HEK293 (cell line): ENCODE measurements around the gene MFGE8.

Experiments
- CTCF ChIA-PET: fragments of 350-600 bp; formaldehyde crosslinking; extraction: SDS; loops from one replicate; lab custom pipeline; 2021; ENCODE audit warnings: antibody characterized with exemption; lab: Yijun Ruan, JAX
- POLR2A ChIA-PET: fragments of 300-600 bp; formaldehyde crosslinking; extraction: SDS; loops from one replicate; lab custom pipeline; 2020; ENCODE audit warnings: antibody characterized with exemption, inconsistent platforms; lab: Yijun Ruan, JAX
- H3K27ac ChIP-seq: fragments of 200-500 bp; sonication (Bioruptor generic); 2 replicates; pipeline ENCODE4 v1.5.1; 2014; ENCODE audit warnings: low read depth, low read length, control low read depth, inconsistent platforms; ENCODE audit errors: extremely low read depth
- H3K36me3 ChIP-seq, 2 experiments: fragments of 200-500 bp in 1 of 2; sonication (Bioruptor generic) in 1 of 2; 1 replicate in 1 of 2; 2 replicates in 1 of 2; pipeline ENCODE4 v1.5.1; 2014 to 2017; ENCODE audit warnings: inconsistent platforms in 2 of 2, low read length in 2 of 2; ENCODE audit not compliant: control insufficient read depth in 2 of 2, insufficient read depth in 1 of 2
- H3K4me1 ChIP-seq: fragments of 200-500 bp; sonication (Bioruptor generic); 2 replicates; pipeline ENCODE4 v1.5.1; 2014; ENCODE audit warnings: mild to moderate bottlenecking, low read length, inconsistent platforms; ENCODE audit not compliant: control insufficient read depth, insufficient read depth
- H3K4me3 ChIP-seq: 2 replicates; pipeline ENCODE4 v1.5.1; 2011; ENCODE audit warnings: low read depth, mild to moderate bottlenecking, control low read depth, low read length, moderate library complexity
- H3K9me3 ChIP-seq: fragments of 200-500 bp; sonication (Bioruptor generic); 2 replicates; pipeline ENCODE4 v1.5.1; 2014; ENCODE audit warnings: low read depth, low read length, inconsistent platforms; ENCODE audit not compliant: control insufficient read depth, insufficient read depth
- BCL6B ChIP-seq: fragments of 450-650 bp; formaldehyde crosslinking; IDR thresholded peaks from 2 replicates; pipeline ENCODE4 v1.5.1; 2017; ENCODE audit warnings: missing biosample characterization, missing genetic modification characterization
- ELK4 ChIP-seq: IDR thresholded peaks from 2 replicates; pipeline ENCODE4 v1.6.1; 2011; ENCODE audit warnings: mild to moderate bottlenecking, low read depth, low read length, borderline replicate concordance
- HOXC10 ChIP-seq: sonication (generic); formaldehyde crosslinking; IDR thresholded peaks from 2 replicates; pipeline ENCODE4 v1.8.1; 2023; ENCODE audit warnings: mild to moderate bottlenecking, missing genetic modification reagents
- KLF8 ChIP-seq: fragments of 450-650 bp; formaldehyde crosslinking; IDR thresholded peaks from 2 replicates; pipeline ENCODE4 v1.5.1; 2016; ENCODE audit warnings: missing biosample characterization, missing genetic modification characterization
- PATZ1 ChIP-seq: fragments of 450-650 bp; formaldehyde crosslinking; IDR thresholded peaks from 2 replicates; pipeline ENCODE4 v1.5.1; 2016; ENCODE audit warnings: missing biosample characterization, missing genetic modification characterization
- WT1 ChIP-seq: fragments of 450-650 bp; formaldehyde crosslinking; IDR thresholded peaks from 2 replicates; pipeline ENCODE4 v1.5.1; 2016; ENCODE audit warnings: missing biosample characterization, missing genetic modification characterization
- ZBTB10 ChIP-seq: fragments of 450-650 bp; formaldehyde crosslinking; IDR thresholded peaks from 2 replicates; pipeline ENCODE4 v1.5.1; 2016; ENCODE audit warnings: missing biosample characterization, missing genetic modification characterization
- ZBTB7A ChIP-seq: fragments of 450-650 bp; formaldehyde crosslinking; IDR thresholded peaks from 2 replicates; pipeline ENCODE4 v1.5.1; 2016; ENCODE audit warnings: low read depth, missing biosample characterization, missing genetic modification characterization
- ZFP41 ChIP-seq: fragments of 450-650 bp; formaldehyde crosslinking; IDR thresholded peaks from 2 replicates; pipeline ENCODE4 v1.5.1; 2016; ENCODE audit warnings: missing biosample characterization, missing genetic modification characterization, borderline replicate concordance
- ZIC2 ChIP-seq: fragments of 450-650 bp; formaldehyde crosslinking; IDR thresholded peaks from 2 replicates; pipeline ENCODE4 v1.5.1; 2016; ENCODE audit warnings: missing biosample characterization, missing genetic modification characterization
- ZNF280D ChIP-seq: fragments of 450-650 bp; formaldehyde crosslinking; IDR thresholded peaks from 2 replicates; pipeline ENCODE4 v1.5.1; 2016; ENCODE audit warnings: missing biosample characterization, missing genetic modification characterization
- ZNF354C ChIP-seq: fragments of 450-650 bp; formaldehyde crosslinking; IDR thresholded peaks from 2 replicates; pipeline ENCODE4 v1.5.1; 2016; ENCODE audit warnings: missing biosample characterization, missing genetic modification characterization, low read depth, borderline replicate concordance
- ZNF398 ChIP-seq: fragments of 450-650 bp; formaldehyde crosslinking; IDR thresholded peaks from 2 replicates; pipeline ENCODE4 v1.5.1; 2017; ENCODE audit warnings: missing biosample characterization, missing genetic modification characterization
- ZNF48 ChIP-seq: fragments of 450-650 bp; formaldehyde crosslinking; IDR thresholded peaks from 2 replicates; pipeline ENCODE4 v1.5.1; 2016; ENCODE audit warnings: missing biosample characterization, missing genetic modification characterization
- ZNF548 ChIP-seq: fragments of 450-650 bp; formaldehyde crosslinking; IDR thresholded peaks from 2 replicates; pipeline ENCODE4 v1.5.1; 2016; ENCODE audit warnings: missing biosample characterization, missing genetic modification characterization
- ZNF571 ChIP-seq: fragments of 450-650 bp; formaldehyde crosslinking; IDR thresholded peaks from 2 replicates; pipeline ENCODE4 v1.5.0; 2017; ENCODE audit warnings: missing biosample characterization, missing genetic modification characterization
- ZNF701 ChIP-seq: fragments of 450-650 bp; formaldehyde crosslinking; IDR thresholded peaks from 2 replicates; pipeline ENCODE4 v1.5.1; 2016; ENCODE audit warnings: missing biosample characterization, missing genetic modification characterization
- ZNF785 ChIP-seq: fragments of 450-650 bp; formaldehyde crosslinking; IDR thresholded peaks from 2 replicates; pipeline ENCODE4 v1.5.1; 2016; ENCODE audit warnings: missing biosample characterization, missing genetic modification characterization
- ZNF791 ChIP-seq: fragments of 450-650 bp; formaldehyde crosslinking; IDR thresholded peaks from 2 replicates; pipeline ENCODE4 v1.5.1; 2016; ENCODE audit warnings: missing biosample characterization, missing genetic modification characterization
- ZNF843 ChIP-seq: fragments of 450-650 bp; formaldehyde crosslinking; IDR thresholded peaks from 2 replicates; pipeline ENCODE4 v1.5.1; 2016; ENCODE audit warnings: missing biosample characterization, missing genetic modification characterization
- ZSCAN30 ChIP-seq: fragments of 450-650 bp; IDR thresholded peaks from 2 replicates; pipeline ENCODE4 v1.5.1; 2018; ENCODE audit warnings: missing biosample characterization, mild to moderate bottlenecking, missing genetic modification characterization, moderate library complexity
- ZXDB ChIP-seq: fragments of 450-650 bp; formaldehyde crosslinking; IDR thresholded peaks from 2 replicates; pipeline ENCODE4 v1.5.1; 2016; ENCODE audit warnings: missing biosample characterization, missing genetic modification characterization

MFGE8 gene

GRCh38 chr15:88949734-88950400 lies 36.7 kb upstream of the MFGE8 start:
- Histone ChIP-seq H3K27ac (no peak overlapping the region), H3K36me3 (no peaks in the 10 kb centered on the region), H3K4me3 (no peak overlapping the region), H3K4me1 (no peaks in the 10 kb centered on the region), H3K9me3 (no peaks in the 10 kb centered on the region)
- POLR2A ChIA-PET = no interaction called here
- CTCF ChIA-PET = no interaction called here
- TF ChIP-seq ZSCAN30 (tag by site-specific recombination) (no peak), HOXC10 (no peak), ZFP41 (tag by site-specific recombination) (no peak), ZBTB10 (tag by site-specific recombination) (no peak), ELK4 (no peak), ZNF791 (no peak), ZXDB (tag by site-specific recombination) (no peak), ZNF280D (no peak)

GRCh38 chr15:88940110-88940675 lies 27.0 kb upstream of the MFGE8 start:
- no peaks in the 10 kb centered on the region for H3K36me3 ChIP-seq
- H3K4me1 ChIP-seq = no peaks in the 10 kb centered on the region
- no peak overlapping the region for H3K27ac ChIP-seq
- no peak overlapping the region for H3K4me3 ChIP-seq
- POLR2A ChIA-PET = no interaction called here
- CTCF ChIA-PET = interaction anchor here (0.6 kb wide), 1 partner anchor 266 kb away, joined by 4 read pairs; no protein-coding TSS in a partner anchor
- TF ChIP-seq PATZ1 (no peak), ZNF398 (no peak), ZIC2 (no peak), ZNF48 (tag by site-specific recombination) (no peak), ZBTB7A (tag by site-specific recombination) (no peak), KLF8 (tag by site-specific recombination) (no peak), ZNF571 (tag by site-specific recombination) (no peak), ZNF843 (no peak), ZNF548 (no peak), WT1 (no peak), BCL6B (tag by site-specific recombination) (no peak), ZNF785 (tag by site-specific recombination) (no peak), ZNF354C (tag by site-specific recombination) (no peak), ZNF701 (tag by site-specific recombination) (no peak)
- TF ChIP-seq, all 188 proteins: peak for 0
- no peaks in the 10 kb centered on the region for H3K9me3 ChIP-seq
